ENCODE data around the gene ENG.

The ENG gene

GRCh38 chr9:127815512-127816361 lies 38.7 kb downstream of the ENG start:
- DNase-seq (ENCODE audit: low read depth in 1 of 2, low spot score in 1 of 2), result no peak

DNA sequence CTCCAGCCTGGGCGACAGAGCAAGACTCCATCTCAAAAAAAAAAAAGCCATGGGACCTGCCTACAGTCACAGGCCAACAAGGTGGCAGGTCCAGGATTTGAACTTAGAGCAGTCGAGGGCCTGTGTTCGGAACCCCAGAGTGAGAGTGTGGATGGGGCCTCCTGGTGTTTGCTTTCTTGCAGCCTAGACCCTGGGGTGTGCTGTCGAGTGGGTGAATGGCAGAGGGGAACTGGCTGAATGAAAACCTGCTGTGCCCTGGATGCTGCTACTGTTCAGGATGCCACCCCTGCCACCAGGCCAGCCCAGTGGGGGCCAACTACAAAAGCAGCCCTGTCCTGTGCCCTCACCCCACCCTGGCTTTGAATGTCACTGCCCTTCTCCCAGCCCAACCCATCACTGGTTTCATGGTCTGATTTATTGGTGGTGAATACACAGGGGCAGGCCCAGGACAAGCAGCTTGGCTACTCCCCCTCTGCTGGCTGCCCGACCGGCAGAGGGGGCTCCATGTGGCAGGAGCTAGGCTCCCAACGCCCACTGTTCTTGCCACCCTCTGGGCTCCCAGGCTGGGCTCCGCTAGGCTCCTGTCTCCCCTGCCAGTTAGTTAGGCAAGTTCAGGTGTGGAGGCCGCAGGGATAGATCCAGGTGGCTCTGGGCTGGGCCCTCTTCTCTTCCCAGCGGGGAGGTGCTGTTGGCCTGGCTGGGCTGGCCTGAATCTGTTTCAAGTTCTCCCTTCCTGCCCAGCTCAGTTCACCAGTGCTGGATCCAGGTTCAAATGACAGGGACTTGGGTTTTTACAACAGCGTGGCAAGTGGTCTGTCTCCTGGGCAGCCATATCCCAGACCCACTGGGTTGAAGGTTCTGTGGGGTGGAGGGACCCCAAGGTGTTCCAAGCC lies 39.6 kb downstream of the ENG start:
- DNase-seq (ENCODE audit: low read depth in 1 of 2, low spot score in 1 of 2), result no peak

DNA sequence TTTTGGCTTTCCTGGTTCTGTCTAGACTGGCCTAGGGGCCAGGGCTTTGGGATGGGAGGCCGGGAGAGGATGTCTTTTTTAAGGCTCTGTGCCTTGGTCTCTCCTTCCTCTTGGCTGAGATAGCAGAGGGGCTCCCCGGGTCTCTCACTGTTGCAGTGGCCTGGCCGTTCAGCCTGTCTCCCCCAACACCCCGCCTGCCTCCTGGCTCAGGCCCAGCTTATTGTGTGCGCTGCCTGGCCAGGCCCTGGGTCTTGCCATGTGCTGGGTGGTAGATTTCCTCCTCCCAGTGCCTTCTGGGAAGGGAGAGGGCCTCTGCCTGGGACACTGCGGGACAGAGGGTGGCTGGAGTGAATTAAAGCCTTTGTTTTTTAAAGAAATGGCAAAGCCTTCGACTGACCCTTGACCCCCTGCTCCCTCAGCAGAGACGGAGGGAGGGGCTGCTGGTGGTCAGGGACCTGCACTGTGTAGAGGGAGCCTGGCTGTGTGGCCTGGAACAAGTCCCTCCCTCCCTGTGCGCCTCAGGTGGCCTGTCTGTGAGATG lies 40.7 kb downstream of the ENG start:
- no peak for DNase-seq (ENCODE audit: low read depth in 1 of 2, low spot score in 1 of 2)

DNA sequence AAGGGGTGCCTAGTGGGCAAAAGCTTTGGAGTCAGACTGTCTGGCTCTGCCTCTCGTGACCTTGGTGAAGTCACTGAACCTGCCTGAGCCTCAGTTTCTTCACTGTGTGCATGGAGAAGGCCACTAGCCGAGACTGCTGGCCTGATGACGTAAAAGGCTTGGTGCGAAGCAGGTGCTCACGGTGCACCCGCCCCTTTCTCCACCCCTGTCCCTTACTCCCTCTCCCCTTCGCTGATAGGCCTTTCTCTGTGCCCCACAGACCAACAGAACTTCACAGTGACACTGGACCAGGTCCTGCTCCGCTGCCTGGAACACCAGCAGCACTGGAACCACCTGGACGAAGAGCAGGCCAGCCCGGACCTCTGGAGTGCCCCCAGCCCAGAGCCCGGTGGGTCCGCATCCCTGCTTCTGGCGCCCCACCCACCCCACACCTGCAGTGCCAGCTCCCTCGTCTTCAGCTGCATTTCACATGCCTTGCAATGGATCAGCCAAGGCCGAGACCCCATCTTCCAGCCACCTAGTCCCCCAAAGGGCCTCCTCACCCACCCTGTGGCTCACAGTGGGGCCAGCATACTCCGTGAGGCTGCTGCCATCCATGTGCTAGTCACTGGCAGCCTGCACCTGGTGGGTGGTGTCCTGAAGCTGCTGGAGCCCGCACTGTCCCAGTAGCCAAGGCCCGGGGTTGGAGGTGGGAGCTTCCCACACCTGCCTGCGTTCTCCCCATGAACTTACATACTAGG lies 41.4 kb downstream of the ENG start:
- DNase-seq (ENCODE audit: low read depth in 1 of 2, low spot score in 1 of 2), result no peak

- DNase-seq (ENCODE audit: low read depth in 1 of 2, low spot score in 1 of 2), result no peak
Observed at GRCh38 chr9:127812011-127812410, 42.4 kb downstream of the ENG start.

DNA sequence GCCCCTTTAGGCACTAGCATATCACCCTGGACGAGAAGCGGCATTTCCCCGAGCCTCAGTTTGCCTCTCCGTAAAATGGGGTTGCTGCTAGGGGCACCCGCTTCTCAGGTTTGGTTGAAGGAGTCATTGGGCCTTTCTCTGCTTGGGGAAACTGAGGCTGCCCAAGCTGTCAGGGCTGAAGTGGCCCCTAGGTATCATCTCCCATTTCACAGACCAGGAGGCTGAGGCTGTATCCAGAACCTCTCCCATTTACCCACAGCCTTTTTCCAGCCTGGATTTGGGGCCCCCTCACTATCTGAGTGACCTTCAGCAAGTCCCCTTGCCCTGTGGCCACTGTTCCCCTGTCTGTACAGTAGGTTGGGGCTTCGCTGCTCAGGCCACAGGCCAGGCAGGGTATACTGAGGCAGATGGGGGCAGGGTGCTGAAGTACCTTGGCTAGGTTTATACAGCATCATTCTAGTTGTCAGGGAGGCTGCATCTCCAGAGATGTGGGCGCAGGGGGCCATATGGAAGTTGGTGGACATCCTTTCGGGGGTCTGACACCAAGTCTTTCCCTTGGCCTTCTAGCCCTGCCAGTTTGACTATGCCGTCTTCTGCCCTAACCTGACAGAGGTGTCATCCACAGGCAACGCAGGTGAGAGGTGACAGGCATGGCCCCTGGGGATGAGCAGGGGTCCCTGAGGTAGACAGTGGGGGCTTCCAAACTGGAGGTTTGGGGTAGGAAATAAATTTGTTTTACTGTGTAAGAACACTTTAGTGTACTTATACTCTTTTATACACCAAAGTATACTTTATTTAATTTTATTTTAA lies 43.9 kb downstream of the ENG start:
- no peak for DNase-seq (ENCODE audit: low read depth in 1 of 2, low spot score in 1 of 2)

DNA sequence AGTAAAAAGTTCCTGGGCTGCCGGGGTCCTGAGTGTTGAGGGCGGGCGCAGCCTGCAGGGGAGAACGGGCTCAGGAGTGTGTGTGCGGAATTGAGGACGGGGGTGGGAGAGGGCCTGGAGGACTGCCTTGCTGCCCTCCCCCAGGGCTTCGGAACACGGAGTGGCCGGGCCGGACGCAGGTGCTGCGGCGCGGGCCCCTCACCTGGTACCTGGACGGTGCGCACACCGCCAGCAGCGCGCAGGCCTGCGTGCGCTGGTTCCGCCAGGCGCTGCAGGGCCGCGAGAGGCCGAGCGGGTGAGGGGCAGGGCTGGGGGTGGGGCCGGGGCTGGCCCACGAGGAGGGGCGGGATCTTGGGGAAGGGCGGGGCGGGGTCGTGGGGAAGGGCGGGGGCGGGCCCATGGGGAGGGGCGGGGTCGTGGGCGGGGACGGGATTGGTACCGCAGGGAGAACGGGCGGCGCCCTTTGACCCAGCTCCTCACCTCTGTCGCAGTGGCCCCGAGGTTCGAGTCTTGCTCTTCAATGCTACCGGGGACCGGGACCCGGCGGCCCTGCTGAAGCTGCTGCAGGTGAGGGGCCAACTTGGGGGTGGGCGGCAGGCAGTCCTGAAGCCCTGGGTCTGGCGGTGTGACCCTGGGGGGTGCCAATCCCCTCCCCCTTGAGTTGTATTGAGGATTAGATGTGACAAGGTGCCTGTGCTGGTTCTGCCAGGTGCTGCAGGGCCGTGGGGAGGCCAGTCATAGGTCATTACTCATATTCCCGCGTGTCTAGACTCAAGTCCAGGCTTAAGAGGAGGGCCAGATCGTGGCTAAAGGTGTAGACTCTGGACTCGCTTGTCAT lies 44.7 kb downstream of the ENG start:
- no peak for DNase-seq (ENCODE audit: low read depth in 1 of 2, low spot score in 1 of 2)

DNA sequence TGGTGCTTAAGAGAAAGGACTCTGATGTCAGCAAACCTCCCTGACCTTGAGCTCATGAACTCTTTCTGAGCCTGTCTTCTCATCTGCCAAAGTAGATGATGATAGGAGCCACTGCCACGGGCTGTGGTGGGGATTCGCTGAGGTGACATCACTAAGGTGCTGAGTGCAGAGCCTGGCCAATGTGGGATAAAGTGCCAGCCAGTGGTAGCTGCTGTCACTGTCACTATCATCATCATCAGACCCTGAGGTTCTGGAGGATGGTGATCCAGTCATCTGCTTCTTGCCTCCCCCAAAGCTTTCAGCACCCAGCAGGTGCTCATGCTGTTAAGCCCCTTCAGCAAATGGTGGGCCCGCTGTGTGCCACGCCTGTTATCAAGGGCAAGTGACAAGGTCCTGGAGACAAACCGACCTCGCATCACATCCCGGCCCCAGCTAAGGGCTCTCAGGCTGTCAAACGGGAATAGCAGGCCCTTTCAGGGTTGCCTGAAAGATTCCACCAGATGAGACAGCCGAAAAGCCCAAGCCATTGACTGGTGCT lies 45.4 kb downstream of the ENG start:
- no peak for DNase-seq (ENCODE audit: low read depth in 1 of 2, low spot score in 1 of 2)

DNA sequence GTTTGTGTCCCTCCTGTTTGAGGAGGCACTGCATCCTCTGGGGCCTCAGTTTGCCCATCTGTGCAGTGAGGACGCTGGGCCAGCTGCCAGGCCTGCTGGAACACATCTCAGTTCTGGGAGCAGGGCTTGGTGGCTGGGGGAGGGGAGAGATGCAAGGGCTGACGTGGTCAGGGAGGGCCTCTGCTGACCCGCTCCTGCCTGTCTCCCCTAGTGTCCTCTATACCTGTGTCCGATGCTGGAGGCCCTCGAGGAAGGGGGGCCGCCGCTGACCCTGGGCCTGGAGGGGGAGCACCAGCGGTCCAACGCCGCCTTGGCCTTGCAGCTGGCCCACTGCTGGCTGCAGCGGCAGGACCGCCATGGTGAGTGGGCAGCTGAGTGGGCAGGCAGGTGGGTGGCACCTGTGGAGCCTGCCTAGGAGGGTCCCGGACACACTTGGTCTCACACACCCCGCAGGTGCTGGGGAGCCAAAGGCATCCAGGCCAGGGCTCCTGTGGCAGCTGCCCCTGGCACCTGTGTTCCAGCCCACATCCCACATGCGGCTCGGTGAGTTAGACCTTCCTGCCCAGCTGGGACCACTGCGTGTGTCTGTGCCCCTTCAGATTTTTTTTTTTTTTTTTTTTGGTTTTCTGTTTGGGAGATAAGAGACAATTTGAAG lies 46.0 kb downstream of the ENG start:
- no peak for DNase-seq (ENCODE audit: low read depth in 1 of 2, low spot score in 1 of 2)

GRCh38 chr9:127806871-127807270 lies 47.6 kb downstream of the ENG start:
- DNase-seq (ENCODE audit: low read depth in 1 of 2, low spot score in 1 of 2), result no peak

DNA sequence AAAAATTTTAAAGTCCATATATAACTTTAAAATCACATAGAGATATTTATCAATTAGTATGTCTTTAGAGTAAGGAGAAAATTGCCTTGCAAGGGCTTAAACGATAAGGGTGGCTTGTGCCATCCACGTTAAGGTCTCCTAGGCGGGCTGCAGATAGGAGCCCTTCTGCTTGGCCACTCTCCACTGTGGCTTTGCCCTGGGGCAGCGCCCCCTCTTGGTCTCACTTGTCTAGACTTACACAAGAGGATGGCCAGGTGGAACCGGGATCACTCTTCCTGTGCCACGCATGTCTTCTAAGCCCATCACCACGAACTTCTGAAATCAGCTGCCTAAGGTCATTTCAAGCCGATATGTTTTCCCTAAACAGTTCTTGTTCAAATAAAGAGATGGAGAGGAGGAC lies 48.8 kb downstream of the ENG start:
- no peak for DNase-seq (ENCODE audit: low read depth in 1 of 2, low spot score in 1 of 2)

GRCh38 chr9:127803507-127804352 lies 50.7 kb downstream of the ENG start:
- DNase-seq (ENCODE audit: low read depth in 1 of 2, low spot score in 1 of 2), result no peak

DNA sequence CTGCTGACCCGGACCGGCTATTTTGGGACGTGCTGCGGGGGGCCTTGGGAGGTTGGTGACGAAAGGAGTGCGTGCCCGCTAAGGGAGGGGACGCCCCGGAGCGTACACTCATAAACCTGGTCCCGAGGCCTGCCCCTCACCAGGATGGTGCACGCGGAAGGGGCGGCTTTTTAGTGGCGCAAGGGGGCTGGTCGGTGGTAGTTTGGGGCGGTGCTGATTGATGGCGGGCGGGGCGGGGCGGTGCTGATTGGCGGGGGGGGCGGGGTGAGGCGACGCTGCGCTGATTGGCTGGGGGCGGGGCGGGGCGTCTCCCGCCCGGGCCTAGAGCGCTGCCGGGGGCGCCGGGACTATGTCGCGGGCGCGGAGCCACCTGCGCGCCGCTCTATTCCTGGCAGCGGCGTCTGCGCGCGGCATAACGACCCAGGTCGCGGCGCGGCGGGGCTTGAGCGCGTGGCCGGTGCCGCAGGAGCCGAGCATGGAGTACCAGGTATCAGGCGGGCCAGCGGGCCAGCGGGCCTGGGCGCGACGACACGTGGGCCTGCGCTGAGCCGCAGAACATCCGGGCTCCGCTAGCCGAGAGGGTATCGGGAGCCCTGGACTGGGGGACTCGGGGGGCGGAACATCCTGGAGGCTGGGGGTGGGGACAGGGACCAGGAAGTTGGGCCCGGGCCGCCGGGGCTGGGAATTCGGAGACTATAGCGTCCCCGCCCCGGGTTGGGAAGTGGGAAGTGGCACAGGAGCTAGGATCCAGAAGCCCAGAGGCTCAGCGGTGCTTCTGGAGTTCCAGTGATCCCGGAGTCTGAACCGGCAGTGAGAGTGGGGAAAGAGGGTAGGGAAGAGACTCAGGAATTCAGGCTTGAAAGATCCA lies 51.6 kb downstream of the ENG start, which contains the start of gene FPGS:
TSS of gene FPGS (plus strand) at position 307 of the 868 bp plus-strand sequence. CDS start at position 350, 43 bp downstream.
- DNase-seq (ENCODE audit: low read depth in 1 of 2, low spot score in 1 of 2), result peak; percentile 67 to 75

DNA sequence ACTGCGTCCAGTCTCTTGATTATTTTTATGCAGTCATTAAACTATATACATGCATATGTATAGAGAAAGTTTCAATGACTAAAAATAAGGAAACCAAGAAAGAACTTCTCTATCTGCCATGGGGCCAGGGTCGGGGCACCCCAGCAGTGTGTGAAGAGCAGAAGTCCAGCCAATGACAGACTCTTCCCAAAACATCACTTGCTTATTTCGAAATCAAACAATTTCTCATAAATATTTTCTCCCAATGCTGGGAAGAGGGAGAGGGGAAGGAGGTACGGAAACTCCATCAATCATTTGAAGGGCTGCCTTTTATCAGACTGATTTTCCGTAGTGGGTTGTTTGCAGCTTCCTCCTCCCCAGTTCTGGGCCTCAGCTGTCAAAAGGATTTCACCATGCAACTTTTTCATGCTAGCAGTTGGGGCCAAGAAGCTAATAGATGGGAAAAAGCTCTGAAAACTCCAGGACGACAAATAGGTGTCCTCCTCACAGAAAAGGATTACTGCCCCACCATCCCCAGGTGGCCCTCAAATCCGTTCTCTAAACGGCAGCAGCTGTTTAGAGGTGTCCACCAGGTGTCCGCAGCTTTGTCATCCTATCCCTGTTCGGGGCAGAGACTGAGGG lies 52.4 kb downstream of the ENG start:
- no peak for DNase-seq (ENCODE audit: low read depth in 1 of 2, low spot score in 1 of 2)

GRCh38 chr9:127796852-127797370 lies 57.5 kb downstream of the ENG start:
- no peak for DNase-seq (ENCODE audit: low read depth in 1 of 2, low spot score in 1 of 2)

DNA sequence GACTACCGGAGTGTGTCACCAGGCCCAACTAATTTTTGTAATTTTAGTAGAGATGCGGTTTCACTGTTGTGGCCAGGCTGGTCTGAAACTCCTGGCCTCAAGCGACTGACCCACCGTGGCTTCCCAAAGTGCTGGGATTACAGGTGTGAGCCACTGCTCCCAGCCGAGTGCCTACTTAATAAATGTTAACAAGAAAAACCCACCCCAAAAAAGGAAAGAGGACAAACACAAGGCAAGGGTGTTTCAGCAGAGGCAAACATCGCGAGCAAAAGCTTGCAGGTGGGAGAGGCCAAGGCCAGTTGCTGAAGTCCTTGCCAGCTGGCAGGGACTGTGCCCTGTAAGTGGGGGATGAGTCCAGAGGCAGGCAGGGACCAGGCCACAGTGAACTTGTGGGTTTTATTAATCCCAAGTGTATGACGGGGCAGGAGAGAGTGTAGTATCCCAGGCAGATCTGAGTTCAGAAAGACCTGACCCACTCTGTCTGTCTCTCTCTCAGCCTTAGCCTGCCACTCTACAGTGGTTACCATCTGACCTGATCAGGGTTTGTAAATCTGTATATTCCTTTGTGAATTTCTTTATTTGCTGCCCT lies 58.1 kb downstream of the ENG start:
- no peak for DNase-seq (ENCODE audit: low read depth in 1 of 2, low spot score in 1 of 2)
